Measurements from ENCODE around the gene TUG1. TPM values are rescaled to one million over a fixed set of nuclear protein-coding genes. Genes with fewer than 3 reads are reported as not detected.

The TUG1 gene
- total RNA-seq: 43.1 and 60.6 TPM in 2 replicates

DNA sequence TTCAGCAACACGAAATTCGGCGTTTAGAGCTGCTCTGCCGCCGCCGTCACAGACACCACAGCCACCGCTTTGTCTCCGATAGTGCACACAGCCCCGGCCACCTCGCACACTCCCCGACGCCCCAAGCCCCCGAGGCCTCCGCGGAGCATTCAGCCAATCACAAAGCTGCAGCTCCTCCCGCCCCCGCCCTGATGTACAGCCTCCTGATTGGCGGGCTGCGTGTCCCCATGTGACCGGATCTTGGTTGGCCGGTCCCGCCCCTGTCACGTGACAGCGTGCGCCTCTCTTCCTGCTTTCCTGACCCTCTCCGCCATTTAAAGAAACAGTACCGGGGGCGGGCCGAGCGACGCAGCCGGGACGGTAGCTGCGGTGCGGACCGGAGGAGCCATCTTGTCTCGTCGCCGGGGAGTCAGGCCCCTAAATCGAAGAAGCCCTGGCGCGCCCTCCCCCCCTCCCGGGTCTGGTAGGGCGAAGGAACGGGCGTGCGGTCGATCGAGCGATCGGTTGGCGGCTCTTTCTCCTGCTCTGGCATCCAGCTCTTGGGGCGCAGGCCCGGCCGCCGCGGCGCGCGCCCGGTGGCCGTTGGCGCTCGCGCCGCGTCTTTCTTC lies at the start of gene TUG1:
TUG1 (plus strand) TSS at position 342 of the 608 bp plus-strand sequence.

DNA sequence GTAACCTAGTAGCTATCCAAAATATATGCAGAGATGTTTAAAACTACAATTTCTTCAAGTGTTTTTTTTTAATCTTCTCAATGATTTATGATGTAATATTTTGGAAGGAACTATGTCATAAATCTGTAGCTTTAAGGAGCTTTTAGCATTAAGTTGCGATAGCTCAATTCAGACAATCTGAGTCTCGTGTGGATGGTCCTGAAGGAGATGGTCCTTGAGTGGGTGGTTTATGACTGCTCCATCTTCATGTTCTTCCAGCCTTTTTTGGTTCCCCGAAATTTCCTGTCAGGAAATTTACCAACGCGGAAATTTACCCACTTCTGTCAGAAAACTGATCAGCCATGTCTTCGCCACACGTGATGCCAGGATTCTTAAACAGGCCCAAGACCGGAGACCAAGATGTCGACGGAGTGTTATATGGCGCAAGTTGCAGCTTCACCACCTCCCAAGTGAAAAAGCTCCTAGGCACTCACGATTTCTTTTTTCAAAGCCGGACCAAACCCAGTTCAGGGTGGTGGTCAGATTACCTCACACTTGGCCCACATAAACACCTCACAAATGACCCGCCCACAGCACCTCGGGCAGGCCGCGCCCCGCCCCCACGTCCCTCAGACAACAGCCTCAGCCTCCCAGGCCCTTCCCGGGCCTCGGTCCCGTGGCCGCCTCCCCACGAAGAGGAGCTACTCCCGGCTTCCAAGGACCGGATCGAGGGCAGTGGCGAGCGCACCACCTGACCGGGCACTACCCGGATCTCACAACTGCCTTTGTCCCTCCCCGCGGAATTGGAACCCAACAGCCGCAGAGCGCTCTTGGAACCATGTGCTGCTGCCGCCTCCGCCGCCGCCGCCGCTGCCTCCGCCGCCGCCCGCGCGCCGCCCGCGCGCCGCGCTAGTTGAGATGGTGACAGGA lies 796 bp upstream of the TUG1 start, which contains the start of gene MORC2:
MORC2 (minus strand) TSS at position 760 of the 909 bp plus-strand sequence. CDS start 885 bp downstream, outside the sequence.

Other genes with a start within 250 kb of the TUG1 start
- 16.6 and 31.8 TPM in 2 replicates for gene MORC2, start 491 bp upstream of the TUG1 start, total RNA-seq
- gene SMTN, start 112.1 kb downstream of the TUG1 start, total RNA-seq: 99.5 and 222 TPM in 2 replicates
- gene SELENOM, start 138.3 kb downstream of the TUG1 start, total RNA-seq: 118 and 197 TPM in 2 replicates
- 0.30 and 0.74 TPM in 2 replicates for gene INPP5J, start 153.7 kb downstream of the TUG1 start, total RNA-seq
- under 0.01 and 0.23 TPM in 2 replicates for gene PLA2G3, start 171.2 kb downstream of the TUG1 start, total RNA-seq
- 32.3 and 33.3 TPM in 2 replicates for gene RNF185, start 190.9 kb downstream of the TUG1 start, total RNA-seq
- gene LIMK2, start 243.0 kb downstream of the TUG1 start, total RNA-seq: 89.6 and 174 TPM in 2 replicates